K562 (cell line): ENCODE measurements around the gene TMCO4. TPM values are rescaled to one million over a fixed set of nuclear protein-coding genes. Genes with fewer than 3 reads are reported as not detected.

Experiments used
- ATAC-seq: fragments of 200-7000 bp; cut with Tn5 transposase; 3 replicates; pipeline ENCODE4 v1.9.1; 2020; ENCODE audit warnings: moderate library complexity
- BruUV-seq: library from RNA; stranded (reverse); fragments of 400-500 nt; replicated peaks from 2 replicates; lab custom pipeline; 2021; lab: Mats Ljungman, UMichigan
- CTCF ChIA-PET: fragments of 300-600 bp; formaldehyde crosslinking; extraction: SDS; loops from one replicate; lab custom pipeline; 2021; ENCODE audit warnings: low intra/inter-chr PET ratio; lab: Yijun Ruan, JAX
- POLR2A ChIA-PET: fragments of 300-600, 350-650 bp; sonication (Branson Sonifier 250); formaldehyde crosslinking; extraction: SDS; loops from one replicate; lab custom pipeline; 2021; ENCODE audit warnings: antibody characterized with exemption, inconsistent platforms; lab: Yijun Ruan, JAX
- DNase-seq, 4 experiments: peaks; one replicate each; pipeline versions ENCODE4 v3.0.0 to v3.0.0-alpha.2; 2011 to 2018; ENCODE audit warnings: low spot score in 3 of 4, mixed read lengths in 3 of 4; ENCODE audit errors: extremely low read depth in 1 of 4
- FAIRE-seq: peaks from 2 replicates; lab custom pipeline; 2011; peaks lifted over from hg19 to GRCh38; lab: Jason Lieb, UNC
- H2AFZ ChIP-seq: 2 replicates; pipeline ENCODE4 v1.6.0; 2011; ENCODE audit warnings: low read depth, low read length, control low read depth, inconsistent platforms
- H3K27ac ChIP-seq: fragments of 200-600 bp; 3 replicates; pipeline ENCODE4 v1.8.0; 2011; ENCODE audit warnings: low read depth, mild to moderate bottlenecking, control low read depth, inconsistent platforms, low read length, moderate library complexity, mixed read lengths; ENCODE audit errors: extremely low read depth
- H3K27me3 ChIP-seq, 2 experiments: fragments of 300-600 bp in 1 of 2; 2 replicates in 1 of 2; 3 replicates in 1 of 2; pipeline versions ENCODE4 v1.6.0 to v1.8.0; 2011; ENCODE audit warnings: inconsistent platforms in 2 of 2, low read length in 2 of 2, mild to moderate bottlenecking in 1 of 2, mixed read lengths in 1 of 2, moderate library complexity in 1 of 2; ENCODE audit not compliant: control insufficient read depth in 2 of 2, insufficient read depth in 2 of 2
- H3K36me3 ChIP-seq: fragments of 300-600 bp; 3 replicates; pipeline ENCODE4 v1.8.0; 2011; ENCODE audit warnings: mild to moderate bottlenecking, low read length, inconsistent platforms; ENCODE audit not compliant: control insufficient read depth, insufficient read depth
- H3K4me1 ChIP-seq, 2 experiments: fragments of 200-600 bp in 1 of 2; replicated peaks in 1 of 2; 2 replicates in 1 of 2; 3 replicates in 1 of 2; pipeline versions ENCODE4 v1.5.1 to v1.8.0; 2011; ENCODE audit warnings: inconsistent platforms in 2 of 2, low read length in 2 of 2, mild to moderate bottlenecking in 1 of 2, mixed read lengths in 1 of 2, moderate library complexity in 1 of 2; ENCODE audit not compliant: control insufficient read depth in 2 of 2, insufficient read depth in 2 of 2
- H3K4me2 ChIP-seq: 2 replicates; pipeline ENCODE4 v1.6.1; 2011; ENCODE audit warnings: low read length, control low read depth, inconsistent platforms, mixed read lengths; ENCODE audit not compliant: insufficient read depth
- H3K4me3 ChIP-seq: fragments of 200-600 bp; sonication (generic), shearing (Covaris generic); 2 replicates; pipeline ENCODE4 v1.5.1; 2016; ENCODE audit warnings: control low read depth, inconsistent platforms
- H3K79me2 ChIP-seq: fragments of 200-600 bp; 3 replicates; pipeline ENCODE4 v1.8.0; 2011; ENCODE audit warnings: low read length, inconsistent platforms; ENCODE audit not compliant: control insufficient read depth, insufficient read depth
- H3K9ac ChIP-seq, 2 experiments: 2 replicates each; pipeline versions ENCODE4 v1.6.0 to v1.6.1; 2011; ENCODE audit warnings: low read depth in 2 of 2, low read length in 2 of 2, control low read depth in 1 of 2, inconsistent platforms in 1 of 2, mild to moderate bottlenecking in 1 of 2, mixed read lengths in 1 of 2; ENCODE audit not compliant: insufficient read depth in 1 of 2
- H3K9me1 ChIP-seq: one replicate; pipeline ENCODE4 v1.6.0; 2011; ENCODE audit warnings: inconsistent platforms, mild to moderate bottlenecking, low read length, moderate library complexity; ENCODE audit not compliant: control insufficient read depth, insufficient read depth
- H3K9me3 ChIP-seq: replicated peaks from 2 replicates; pipeline ENCODE4 v1.5.1; 2011; ENCODE audit warnings: low read depth, low read length, inconsistent platforms; ENCODE audit not compliant: control insufficient read depth, insufficient read depth
- H4K20me1 ChIP-seq: replicated peaks from 2 replicates; pipeline ENCODE4 v1.6.1; 2011; ENCODE audit warnings: low read length, inconsistent platforms, mixed read lengths; ENCODE audit not compliant: control insufficient read depth, insufficient read depth
- MEF2A ChIP-seq: IDR thresholded peaks from 2 replicates; pipeline ENCODE4 v1.6.1; 2011; ENCODE audit warnings: low read depth, mild to moderate bottlenecking, low read length, moderate library complexity; ENCODE audit not compliant: control insufficient read depth
- POLR2H ChIP-seq: IDR thresholded peaks from 2 replicates; pipeline ENCODE4 v1.6.1; 2016; ENCODE audit warnings: missing genetic modification characterization, low read depth, mild to moderate bottlenecking, control low read depth, missing compliant biosample characterization, moderate library complexity
- ZNF584 ChIP-seq: fragments of 200-800 bp; sonication (Bioruptor generic); IDR thresholded peaks from 2 replicates; pipeline ENCODE4 v1.6.1; 2016; ENCODE audit warnings: low read depth, mild to moderate bottlenecking, missing genetic modification characterization, missing compliant biosample characterization
- ZNF717 ChIP-seq: fragments of 250-450 bp; sonication (Bioruptor Pico); IDR thresholded peaks from 2 replicates; pipeline ENCODE4 v1.5.0; 2021
- WGBS: fragments of 100-300 bp; shearing (Covaris generic); methylation state at CpG from one replicate; pipeline ENCODE4 v1.1.6; 2016; ENCODE audit warnings: low coverage, mixed read lengths; ENCODE audit not compliant: insufficient coverage; ENCODE audit errors: missing lambda C conversion rate; 5-methylcytosine and 5-hydroxymethylcytosine counted together
- in situ Hi-C: fragments of 300-500 bp; cut with MboI; formaldehyde crosslinking; loops from 4 replicates; pipeline ENCODE4 v1.15.0; 2018; ENCODE audit warnings: inconsistent platforms, mixed read lengths
- intact Hi-C: fragments of 100-400 bp; cut with micrococcal nuclease; formaldehyde crosslinking; loops from 2 replicates; pipeline ENCODE4 v1.14.2; 2022
- polyA plus RNA-seq, 8 experiments: library from polyadenylated mRNA; depleted of rRNA in 4 of 8; stranded (reverse) in 5 of 8; unstranded in 3 of 8; fragments of >200 nt; fragmentation: Nextera tagmentation in 2 of 8; fragmentation: Illumina TruSeq in 1 of 8; extraction: Ambion mirVana in 2 of 8; extraction: Trizol in 1 of 8; gene quantifications; 2 replicates each; pipeline versions ENCODE4 v1.2.1 to v1.2.3, GENCODE V29; 2011 to 2014; ENCODE audit warnings: inconsistent platforms in 1 of 8, missing spikeins in 1 of 8
- total RNA-seq, 7 experiments: library from RNA; depleted of rRNA in 6 of 7; stranded (reverse); fragments of >200 nt in 6 of 7; fragmentation: Illumina TruSeq in 2 of 7; extraction: Trizol in 2 of 7; gene quantifications; 2 replicates each; pipeline versions ENCODE4 v1.2.1 to v1.2.3, GENCODE V29; 2011 to 2021; ENCODE audit warnings: low replicate concordance in 1 of 7
- TF ChIP-seq, protein P1 (sequence below): fragments of 450-650 bp; IDR thresholded peaks from 2 replicates; pipeline ENCODE4 v1.6.1; 2017; ENCODE audit warnings: antibody characterized with exemption
- TF ChIP-seq, protein P2 (sequence below): fragments of 250-450 bp; sonication (Bioruptor Pico); IDR thresholded peaks from 2 replicates; pipeline ENCODE4 v1.8.0; 2022; ENCODE audit warnings: moderate library complexity, mild to moderate bottlenecking, inconsistent platforms
- TF ChIP-seq, protein P3 (sequence below): fragments of 450-650 bp; IDR thresholded peaks from 2 replicates; pipeline ENCODE4 v1.6.1; 2018; ENCODE audit not compliant: partially characterized antibody
- TF ChIP-seq, protein P4 (sequence below), 2 experiments: fragments of 200-800 bp in 1 of 2; sonication (Bioruptor generic) in 1 of 2; sonication (generic) in 1 of 2; formaldehyde crosslinking in 1 of 2; IDR thresholded peaks in 1 of 2; conservative IDR thresholded peaks in 1 of 2; 2 replicates each; pipeline versions ENCODE4 v1.5.0 to v1.6.1; 2016 to 2020; ENCODE audit warnings: missing compliant biosample characterization in 1 of 2, missing genetic modification characterization in 1 of 2, missing genetic modification reagents in 1 of 2
- TF ChIP-seq, protein P5 (sequence below): fragments of 250-450 bp; sonication (Bioruptor Pico); IDR thresholded peaks from 2 replicates; pipeline ENCODE4 v1.5.0; 2021; ENCODE audit warnings: mild to moderate bottlenecking, borderline replicate concordance

TMCO4 gene
- total and polyA plus RNA-seq, 9 of the 15 experiments (the other 6 are each of a cell fraction or from before 2014, with no cell fraction given), result 0.06 to 2.1 (median 1.2) TPM

DNA sequence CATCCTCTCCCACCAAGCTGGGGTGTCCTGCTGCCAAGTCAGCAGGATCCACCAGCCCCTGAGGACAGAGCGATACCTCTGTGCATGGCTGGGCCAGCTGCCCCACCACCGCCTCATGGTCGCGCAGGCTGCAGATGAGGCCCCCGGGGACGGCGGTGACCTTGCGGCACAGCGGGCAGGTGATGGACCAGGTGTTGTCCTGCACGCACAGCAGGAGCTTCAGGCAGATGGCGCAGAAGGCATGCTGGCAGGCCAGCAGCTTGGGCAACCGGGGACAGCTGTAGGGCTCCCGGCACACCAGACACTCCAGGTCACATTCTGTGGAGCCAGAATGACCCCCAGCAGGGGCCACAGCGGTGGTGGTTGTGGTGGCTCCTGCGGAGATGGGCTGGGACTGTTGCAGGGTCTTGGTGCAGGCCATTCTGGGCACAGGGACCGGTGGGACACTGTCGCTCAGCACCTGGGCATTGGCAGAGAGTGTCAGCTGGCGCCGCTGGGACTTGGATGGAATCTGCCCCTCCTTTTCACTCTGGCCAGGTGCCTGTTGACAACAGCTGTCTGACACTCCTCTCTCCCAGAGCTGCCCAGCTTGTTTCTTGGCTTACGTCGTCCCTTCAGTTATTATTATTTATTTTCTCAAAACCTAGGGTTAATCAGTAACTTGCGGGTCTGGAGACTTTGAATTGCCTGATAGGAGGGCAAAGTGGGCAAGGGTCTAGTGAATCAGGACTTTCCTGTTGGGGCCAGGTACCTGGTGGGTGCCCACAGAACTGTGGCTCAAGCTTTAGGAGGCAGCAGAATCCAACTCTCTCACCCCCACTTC is 15.2 kb upstream of the TMCO4 start, which contains the start of gene RNF186:
Gene RNF186, minus strand, starts transcription at position 603 of the 823 bp plus-strand sequence. Its CDS starts 182 bp downstream, at position 421.
- no peaks in the 10 kb centered on the region; the same call in none of the 2 replicates for H4K20me1 ChIP-seq
- BruUV-seq, result no TSS peak
- POLR2A ChIA-PET, result interaction anchor here (2.1 kb wide), 1 partner anchor 8 kb away, joined by 7 read pairs; no protein-coding TSS in a partner anchor
- no peak for FAIRE-seq
- no peaks in the 10 kb centered on the region for H3K36me3 ChIP-seq
- H3K9me3 ChIP-seq, result no peaks in the 10 kb centered on the region
- peaks cover 0 to 2% of the 10 kb centered on the region in 2 experiments; a peak in 2 of 5 replicates for H3K4me1 ChIP-seq
- no peaks in the 10 kb centered on the region for H3K9me1 ChIP-seq
- H3K27ac ChIP-seq, result no peak within 1 kb of the TSS
- CTCF ChIA-PET, result no interaction called here
- H3K79me2 ChIP-seq, result no peaks in the 10 kb centered on the region
- in situ Hi-C loops (no loop called here), intact Hi-C loops (loop anchor here (5.0 kb wide), 1 partner anchor 153 kb away; the partner anchor contains the start of gene HTR6)
- no peak within 1 kb of the TSS for H3K4me3 ChIP-seq
- no peak within 1 kb of the TSS for H3K4me2 ChIP-seq
- ATAC-seq, result no peak
- 21% methylated on average over 22 of the region's 22 CpGs for WGBS
- H3K27me3 ChIP-seq, result peaks cover 46 to 63% of the 10 kb centered on the region in 2 experiments
- no peak within 1 kb of the TSS for H3K9ac ChIP-seq
- no peak for DNase-seq
- no peak within 1 kb of the TSS for H2AFZ ChIP-seq
- no peak for TF ChIP-seq MEF2A
- TF ChIP-seq, protein P1, sequence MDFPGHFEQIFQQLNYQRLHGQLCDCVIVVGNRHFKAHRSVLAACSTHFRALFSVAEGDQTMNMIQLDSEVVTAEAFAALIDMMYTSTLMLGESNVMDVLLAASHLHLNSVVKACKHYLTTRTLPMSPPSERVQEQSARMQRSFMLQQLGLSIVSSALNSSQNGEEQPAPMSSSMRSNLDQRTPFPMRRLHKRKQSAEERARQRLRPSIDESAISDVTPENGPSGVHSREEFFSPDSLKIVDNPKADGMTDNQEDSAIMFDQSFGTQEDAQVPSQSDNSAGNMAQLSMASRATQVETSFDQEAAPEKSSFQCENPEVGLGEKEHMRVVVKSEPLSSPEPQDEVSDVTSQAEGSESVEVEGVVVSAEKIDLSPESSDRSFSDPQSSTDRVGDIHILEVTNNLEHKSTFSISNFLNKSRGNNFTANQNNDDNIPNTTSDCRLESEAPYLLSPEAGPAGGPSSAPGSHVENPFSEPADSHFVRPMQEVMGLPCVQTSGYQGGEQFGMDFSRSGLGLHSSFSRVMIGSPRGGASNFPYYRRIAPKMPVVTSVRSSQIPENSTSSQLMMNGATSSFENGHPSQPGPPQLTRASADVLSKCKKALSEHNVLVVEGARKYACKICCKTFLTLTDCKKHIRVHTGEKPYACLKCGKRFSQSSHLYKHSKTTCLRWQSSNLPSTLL, result no peak
- no peak for TF ChIP-seq ZNF717 (CRISPR knock-in tag)
- TF ChIP-seq POLR2H (tag), result no peak
- TF ChIP-seq, protein P2, sequence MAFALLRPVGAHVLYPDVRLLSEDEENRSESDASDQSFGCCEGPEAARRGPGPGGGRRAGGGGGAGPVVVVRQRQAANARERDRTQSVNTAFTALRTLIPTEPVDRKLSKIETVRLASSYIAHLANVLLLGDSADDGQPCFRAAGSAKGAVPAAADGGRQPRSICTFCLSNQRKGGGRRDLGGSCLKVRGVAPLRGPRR (CRISPR knock-in tag), result no peak
- TF ChIP-seq, protein P3, sequence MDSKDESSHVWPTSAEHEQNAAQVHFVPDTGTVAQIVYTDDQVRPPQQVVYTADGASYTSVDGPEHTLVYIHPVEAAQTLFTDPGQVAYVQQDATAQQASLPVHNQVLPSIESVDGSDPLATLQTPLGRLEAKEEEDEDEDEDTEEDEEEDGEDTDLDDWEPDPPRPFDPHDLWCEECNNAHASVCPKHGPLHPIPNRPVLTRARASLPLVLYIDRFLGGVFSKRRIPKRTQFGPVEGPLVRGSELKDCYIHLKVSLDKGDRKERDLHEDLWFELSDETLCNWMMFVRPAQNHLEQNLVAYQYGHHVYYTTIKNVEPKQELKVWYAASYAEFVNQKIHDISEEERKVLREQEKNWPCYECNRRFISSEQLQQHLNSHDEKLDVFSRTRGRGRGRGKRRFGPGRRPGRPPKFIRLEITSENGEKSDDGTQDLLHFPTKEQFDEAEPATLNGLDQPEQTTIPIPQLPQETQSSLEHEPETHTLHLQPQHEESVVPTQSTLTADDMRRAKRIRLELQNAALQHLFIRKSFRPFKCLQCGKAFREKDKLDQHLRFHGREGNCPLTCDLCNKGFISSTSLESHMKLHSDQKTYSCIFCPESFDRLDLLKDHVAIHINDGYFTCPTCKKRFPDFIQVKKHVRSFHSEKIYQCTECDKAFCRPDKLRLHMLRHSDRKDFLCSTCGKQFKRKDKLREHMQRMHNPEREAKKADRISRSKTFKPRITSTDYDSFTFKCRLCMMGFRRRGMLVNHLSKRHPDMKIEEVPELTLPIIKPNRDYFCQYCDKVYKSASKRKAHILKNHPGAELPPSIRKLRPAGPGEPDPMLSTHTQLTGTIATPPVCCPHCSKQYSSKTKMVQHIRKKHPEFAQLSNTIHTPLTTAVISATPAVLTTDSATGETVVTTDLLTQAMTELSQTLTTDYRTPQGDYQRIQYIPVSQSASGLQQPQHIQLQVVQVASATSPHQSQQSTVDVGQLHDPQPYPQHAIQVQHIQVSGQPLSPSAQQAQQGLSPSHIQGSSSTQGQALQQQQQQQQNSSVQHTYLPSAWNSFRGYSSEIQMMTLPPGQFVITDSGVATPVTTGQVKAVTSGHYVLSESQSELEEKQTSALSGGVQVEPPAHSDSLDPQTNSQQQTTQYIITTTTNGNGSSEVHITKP, result no peak
- TF ChIP-seq, protein P4, sequence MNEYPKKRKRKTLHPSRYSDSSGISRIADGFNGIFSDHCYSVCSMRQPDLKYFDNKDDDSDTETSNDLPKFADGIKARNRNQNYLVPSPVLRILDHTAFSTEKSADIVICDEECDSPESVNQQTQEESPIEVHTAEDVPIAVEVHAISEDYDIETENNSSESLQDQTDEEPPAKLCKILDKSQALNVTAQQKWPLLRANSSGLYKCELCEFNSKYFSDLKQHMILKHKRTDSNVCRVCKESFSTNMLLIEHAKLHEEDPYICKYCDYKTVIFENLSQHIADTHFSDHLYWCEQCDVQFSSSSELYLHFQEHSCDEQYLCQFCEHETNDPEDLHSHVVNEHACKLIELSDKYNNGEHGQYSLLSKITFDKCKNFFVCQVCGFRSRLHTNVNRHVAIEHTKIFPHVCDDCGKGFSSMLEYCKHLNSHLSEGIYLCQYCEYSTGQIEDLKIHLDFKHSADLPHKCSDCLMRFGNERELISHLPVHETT (CRISPR knock-in tag; conservative IDR thresholded peaks at IDR 0.05 in 1 of 2, IDR thresholded peaks at IDR 0.05 in 1 of 2), result no peak
- no peak for TF ChIP-seq ZNF584 (CRISPR knock-in tag)
- TF ChIP-seq, protein P5, sequence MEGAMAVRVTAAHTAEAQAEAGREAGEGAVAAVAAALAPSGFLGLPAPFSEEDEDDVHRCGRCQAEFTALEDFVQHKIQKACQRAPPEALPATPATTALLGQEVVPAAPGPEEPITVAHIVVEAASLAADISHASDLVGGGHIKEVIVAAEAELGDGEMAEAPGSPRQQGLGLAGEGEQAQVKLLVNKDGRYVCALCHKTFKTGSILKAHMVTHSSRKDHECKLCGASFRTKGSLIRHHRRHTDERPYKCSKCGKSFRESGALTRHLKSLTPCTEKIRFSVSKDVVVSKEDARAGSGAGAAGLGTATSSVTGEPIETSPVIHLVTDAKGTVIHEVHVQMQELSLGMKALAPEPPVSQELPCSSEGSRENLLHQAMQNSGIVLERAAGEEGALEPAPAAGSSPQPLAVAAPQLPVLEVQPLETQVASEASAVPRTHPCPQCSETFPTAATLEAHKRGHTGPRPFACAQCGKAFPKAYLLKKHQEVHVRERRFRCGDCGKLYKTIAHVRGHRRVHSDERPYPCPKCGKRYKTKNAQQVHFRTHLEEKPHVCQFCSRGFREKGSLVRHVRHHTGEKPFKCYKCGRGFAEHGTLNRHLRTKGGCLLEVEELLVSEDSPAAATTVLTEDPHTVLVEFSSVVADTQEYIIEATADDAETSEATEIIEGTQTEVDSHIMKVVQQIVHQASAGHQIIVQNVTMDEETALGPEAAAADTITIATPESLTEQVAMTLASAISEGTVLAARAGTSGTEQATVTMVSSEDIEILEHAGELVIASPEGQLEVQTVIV (CRISPR knock-in tag), result no peak
